Activated CD4-positive, alpha-beta T cell treated with anti-CD3 and anti-CD28 coated beads for 36 hours (primary cell): Measurements from ENCODE around the gene GAB1. TPM values are rescaled to one million over a fixed set of nuclear protein-coding genes. Genes with fewer than 3 reads are reported as not detected.

Source experiments
- ATAC-seq: fragments of 200-7000 bp; cut with Tn5 transposase; one replicate; pipeline ENCODE4 v1.10.0; 2021; ENCODE audit warnings: mild to moderate bottlenecking, moderate library complexity
- CTCF ChIA-PET: fragments of 350-600 bp; sonication (Branson Sonifier 250); formaldehyde crosslinking; loops from one replicate; lab custom pipeline; 2021; ENCODE audit warnings: antibody characterized with exemption; lab: Charles Lee
- POLR2A ChIA-PET: fragments of 350-600 bp; sonication (Branson Sonifier 250); formaldehyde crosslinking; loops from one replicate; lab custom pipeline; 2021; ENCODE audit warnings: antibody characterized with exemption, inconsistent platforms; lab: Charles Lee
- DNase-seq: peaks from one replicate; pipeline ENCODE4 v3.0.0-alpha.2; 2020
- H3K27ac Mint-ChIP-seq: one replicate; pipeline ENCODE4 v1.8.0; 2021; ENCODE audit warnings: mixed read lengths
- H3K27me3 Mint-ChIP-seq: one replicate; pipeline ENCODE4 v1.8.0; 2021; ENCODE audit warnings: mixed read lengths
- H3K36me3 Mint-ChIP-seq: one replicate; pipeline ENCODE4 v1.8.0; 2021; ENCODE audit warnings: low read depth, mixed read lengths
- H3K4me1 Mint-ChIP-seq: one replicate; pipeline ENCODE4 v1.8.0; 2021; ENCODE audit warnings: mixed read lengths
- H3K4me3 Mint-ChIP-seq: one replicate; pipeline ENCODE4 v1.8.0; 2021; ENCODE audit warnings: mild to moderate bottlenecking, moderate library complexity, mixed read lengths
- H3K9me3 Mint-ChIP-seq: one replicate; pipeline ENCODE4 v1.8.0; 2021; ENCODE audit warnings: low read depth, mixed read lengths
- intact Hi-C, 2 experiments: fragments of 100-400 bp; cut with DNase I in 1 of 2; cut with micrococcal nuclease in 1 of 2; formaldehyde crosslinking; loops; one replicate each; pipeline versions ENCODE4 v1.14.2 to v1.15.1; 2022 to 2024; cut with DNase I, micrococcal nuclease
- total RNA-seq, 2 experiments: library from RNA; stranded (reverse); gene quantifications; one replicate each; pipeline ENCODE4 v1.2.3, GENCODE V29; 2021

Gene GAB1
- total RNA-seq, 2 experiments from 2014 or later, result 0.35 to 0.48 TPM

- intact Hi-C loops, result no loop called here
Observed at GRCh38 chr4:143424276-143424675, 87.6 kb downstream of the GAB1 start.

DNA sequence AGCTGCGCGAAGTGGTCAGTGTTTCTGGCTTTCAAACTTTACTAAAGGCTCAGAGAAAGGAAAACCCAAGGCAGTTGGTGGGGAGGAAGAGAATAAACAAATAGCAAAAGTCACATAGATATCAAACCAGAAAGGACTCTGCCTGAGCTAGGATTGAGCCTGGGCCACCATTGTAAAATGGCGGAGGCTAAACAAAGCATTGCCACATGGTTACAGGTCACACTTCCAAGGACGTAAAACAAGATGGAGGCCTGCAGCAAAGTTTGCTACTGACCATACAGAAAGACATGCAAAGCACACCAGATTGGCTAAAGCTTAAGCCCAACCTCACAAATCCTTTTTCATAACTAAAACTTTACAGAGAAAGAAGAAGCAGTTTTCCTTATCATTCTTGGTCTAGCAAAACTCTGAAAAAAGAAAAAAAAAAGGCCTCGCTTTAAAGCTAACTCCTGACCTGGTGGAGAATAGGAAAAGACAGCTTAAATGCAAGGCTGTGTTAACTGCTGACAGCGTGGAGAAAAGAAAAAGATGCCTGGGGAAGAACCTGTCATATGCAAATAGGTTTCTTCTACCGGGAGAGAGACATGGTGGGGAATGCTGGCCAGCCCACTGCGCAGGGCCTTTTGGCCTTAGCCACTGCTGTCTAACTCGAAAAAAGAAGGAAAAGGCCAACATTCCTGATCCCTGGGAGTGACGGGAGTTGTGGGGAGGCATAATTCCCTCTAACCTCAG lies 95.0 kb downstream of the GAB1 start:
- ChIA-PET POLR2A (no interaction called here), CTCF (no interaction called here)
- no peaks in the 10 kb centered on the region for H3K27me3 Mint-ChIP-seq
- no peaks in the 10 kb centered on the region for H3K4me1 Mint-ChIP-seq
- H3K4me3 Mint-ChIP-seq, result no peak overlapping the region
- intact Hi-C loops, result no loop called here
- no peak for ATAC-seq
- peaks cover 13% of the 10 kb centered on the region for H3K9me3 Mint-ChIP-seq
- DNase-seq, result no peak
- no peak overlapping the region for H3K27ac Mint-ChIP-seq
- H3K36me3 Mint-ChIP-seq, result no peaks in the 10 kb centered on the region

More at GRCh38 chr4:143424276-143424675, 87.6 kb downstream of the GAB1 start:
- no peak overlapping the region for H3K4me3 Mint-ChIP-seq
- DNase-seq (no peak), ATAC-seq (no peak)
- no peaks in the 10 kb centered on the region for H3K4me1 Mint-ChIP-seq
- POLR2A ChIA-PET, result no interaction called here
- no peak overlapping the region for H3K27ac Mint-ChIP-seq
- no peaks in the 10 kb centered on the region for H3K9me3 Mint-ChIP-seq
- no peaks in the 10 kb centered on the region for H3K27me3 Mint-ChIP-seq
- CTCF ChIA-PET, result no interaction called here
- no peaks in the 10 kb centered on the region for H3K36me3 Mint-ChIP-seq

GRCh38 chr4:143432258-143432591 lies 95.5 kb downstream of the GAB1 start:
- ATAC-seq (no peak), DNase-seq (no peak)
- Mint-ChIP-seq H3K36me3 (no peaks in the 10 kb centered on the region), H3K9me3 (peaks cover 13% of the 10 kb centered on the region), H3K27me3 (no peaks in the 10 kb centered on the region), H3K4me3 (no peak overlapping the region), H3K27ac (no peak overlapping the region), H3K4me1 (no peaks in the 10 kb centered on the region)
- intact Hi-C loops, result no loop called here
- POLR2A ChIA-PET, result no interaction called here
- CTCF ChIA-PET, result no interaction called here

- H3K4me1 Mint-ChIP-seq, result no peaks in the 10 kb centered on the region
- H3K36me3 Mint-ChIP-seq, result no peaks in the 10 kb centered on the region
- ATAC-seq (no peak), DNase-seq (no peak)
- peaks cover 13% of the 10 kb centered on the region for H3K9me3 Mint-ChIP-seq
- H3K27ac Mint-ChIP-seq, result no peak overlapping the region
- ChIA-PET CTCF (no interaction called here), POLR2A (no interaction called here)
- no peak overlapping the region for H3K4me3 Mint-ChIP-seq
- peaks cover 3% of the 10 kb centered on the region for H3K27me3 Mint-ChIP-seq
- intact Hi-C loops, result no loop called here
Observed at GRCh38 chr4:143433231-143433630, 96.6 kb downstream of the GAB1 start.

- ChIA-PET CTCF (no interaction called here), POLR2A (no interaction called here)
- Mint-ChIP-seq H3K4me1 (no peaks in the 10 kb centered on the region), H3K9me3 (peaks cover 3% of the 10 kb centered on the region), H3K36me3 (no peaks in the 10 kb centered on the region), H3K27ac (no peak overlapping the region), H3K27me3 (peaks cover 3% of the 10 kb centered on the region), H3K4me3 (no peak overlapping the region)
- no peak for ATAC-seq
- intact Hi-C loops, result no loop called here
- DNase-seq, result no peak
Observed at GRCh38 chr4:143435955-143436354, 99.3 kb downstream of the GAB1 start.

- no peak for DNase-seq
- peaks cover 3% of the 10 kb centered on the region for H3K27me3 Mint-ChIP-seq
- CTCF ChIA-PET, result no interaction called here
- no peak overlapping the region for H3K4me3 Mint-ChIP-seq
- intact Hi-C loops, result no loop called here
- no peak overlapping the region for H3K27ac Mint-ChIP-seq
- POLR2A ChIA-PET, result no interaction called here
- H3K9me3 Mint-ChIP-seq, result no peaks in the 10 kb centered on the region
- no peak for ATAC-seq
- no peaks in the 10 kb centered on the region for H3K4me1 Mint-ChIP-seq
- no peaks in the 10 kb centered on the region for H3K36me3 Mint-ChIP-seq
Observed at GRCh38 chr4:143437476-143437875, 100.8 kb downstream of the GAB1 start.

DNA sequence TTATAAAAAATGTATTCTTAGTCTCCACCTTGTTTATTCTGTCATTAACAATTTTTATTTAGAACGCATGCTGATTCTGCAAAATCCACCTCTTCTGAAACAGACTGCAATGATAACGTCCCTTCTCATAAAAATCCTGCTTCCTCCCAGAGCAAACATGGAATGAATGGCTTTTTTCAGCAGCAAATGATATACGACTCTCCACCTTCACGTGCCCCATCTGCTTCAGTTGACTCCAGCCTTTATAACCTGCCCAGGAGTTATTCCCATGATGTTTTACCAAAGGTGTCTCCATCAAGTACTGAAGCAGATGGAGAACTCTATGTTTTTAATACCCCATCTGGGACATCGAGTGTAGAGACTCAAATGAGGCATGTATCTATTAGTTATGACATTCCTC lies 101.3 kb downstream of the GAB1 start:
- Mint-ChIP-seq H3K27me3 (peaks cover 3% of the 10 kb centered on the region), H3K4me3 (no peak overlapping the region), H3K27ac (no peak overlapping the region), H3K9me3 (no peaks in the 10 kb centered on the region), H3K36me3 (no peaks in the 10 kb centered on the region), H3K4me1 (no peaks in the 10 kb centered on the region)
- intact Hi-C loops, result no loop called here
- POLR2A ChIA-PET, result no interaction called here
- no peak for ATAC-seq
- no peak for DNase-seq
- CTCF ChIA-PET, result no interaction called here

- intact Hi-C loops, result no loop called here
- ATAC-seq, result no peak
- CTCF ChIA-PET, result no interaction called here
Observed at GRCh38 chr4:143438710-143439109, 102.0 kb downstream of the GAB1 start.

GRCh38 chr4:143441109-143441508 lies 104.4 kb downstream of the GAB1 start:
- intact Hi-C loops, result no loop called here
- Mint-ChIP-seq H3K27ac (no peak overlapping the region), H3K36me3 (no peaks in the 10 kb centered on the region), H3K4me1 (no peaks in the 10 kb centered on the region), H3K27me3 (peaks cover 3% of the 10 kb centered on the region), H3K4me3 (no peak overlapping the region), H3K9me3 (no peaks in the 10 kb centered on the region)
- no peak for DNase-seq
- CTCF ChIA-PET, result no interaction called here
- POLR2A ChIA-PET, result no interaction called here
- ATAC-seq, result no peak

More at GRCh38 chr4:143438710-143439109, 102.0 kb downstream of the GAB1 start:
- no peak for DNase-seq
- Mint-ChIP-seq H3K9me3 (no peaks in the 10 kb centered on the region), H3K36me3 (no peaks in the 10 kb centered on the region), H3K4me1 (no peaks in the 10 kb centered on the region), H3K27me3 (peaks cover 3% of the 10 kb centered on the region), H3K27ac (no peak overlapping the region), H3K4me3 (no peak overlapping the region)
- POLR2A ChIA-PET, result no interaction called here

GRCh38 chr4:143441678-143442077 lies 105.0 kb downstream of the GAB1 start:
- Mint-ChIP-seq H3K4me3 (no peak overlapping the region), H3K36me3 (no peaks in the 10 kb centered on the region), H3K27ac (no peak overlapping the region), H3K4me1 (no peaks in the 10 kb centered on the region), H3K27me3 (peaks cover 3% of the 10 kb centered on the region), H3K9me3 (no peaks in the 10 kb centered on the region)
- DNase-seq, result no peak
- POLR2A ChIA-PET, result no interaction called here
- ATAC-seq, result no peak
- intact Hi-C loops, result no loop called here
- CTCF ChIA-PET, result no interaction called here

DNA sequence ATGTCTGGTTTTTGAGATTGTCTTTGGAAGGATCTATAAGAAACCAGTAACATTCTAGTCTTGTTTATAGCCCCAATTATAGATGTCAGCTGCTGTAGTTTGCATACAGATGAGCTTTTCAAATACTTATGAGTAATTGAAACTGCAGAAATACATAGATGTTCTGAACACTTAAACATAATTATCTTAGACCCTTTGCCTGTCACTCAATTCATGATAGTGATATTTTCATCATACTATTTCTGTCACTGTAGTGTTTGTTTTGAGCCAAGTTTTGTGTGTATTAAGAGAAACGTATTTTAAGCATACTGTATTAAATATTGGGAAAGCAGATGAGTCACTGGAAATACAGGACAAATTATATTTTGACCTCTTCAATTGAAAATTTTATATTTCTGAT lies 107.1 kb downstream of the GAB1 start:
- no peak overlapping the region for H3K4me3 Mint-ChIP-seq
- CTCF ChIA-PET, result no interaction called here

GRCh38 chr4:143451186-143451585 lies 114.5 kb downstream of the GAB1 start:
- H3K36me3 Mint-ChIP-seq, result no peaks in the 10 kb centered on the region
- ChIA-PET CTCF (interaction anchor here (0.6 kb wide), 1 partner anchor 43 kb away, joined by 3 read pairs; no protein-coding TSS in a partner anchor), POLR2A (interaction anchor here (0.7 kb wide), 1 partner anchor 45 kb away, joined by 3 read pairs; no protein-coding TSS in a partner anchor)
- H3K27ac Mint-ChIP-seq, result no peak overlapping the region
- H3K4me1 Mint-ChIP-seq, result no peaks in the 10 kb centered on the region
- peaks cover 5% of the 10 kb centered on the region for H3K27me3 Mint-ChIP-seq
- no peaks in the 10 kb centered on the region for H3K9me3 Mint-ChIP-seq
- no peak overlapping the region for H3K4me3 Mint-ChIP-seq
- DNase-seq (no peak), ATAC-seq (no peak)
- intact Hi-C loops, result no loop called here

More for the DNA sequence above, 107.1 kb downstream of the GAB1 start:
- Mint-ChIP-seq H3K4me1 (no peaks in the 10 kb centered on the region), H3K27me3 (no peaks in the 10 kb centered on the region), H3K9me3 (no peaks in the 10 kb centered on the region), H3K36me3 (no peaks in the 10 kb centered on the region), H3K27ac (no peak overlapping the region)
- DNase-seq, result no peak
- intact Hi-C loops, result no loop called here
- ATAC-seq, result no peak
- POLR2A ChIA-PET, result no interaction called here
